GM18508 (cell line): ENCODE measurements around the gene RUNX2.

Source experiments
- ATAC-seq: cut with Tn5 transposase; IDR thresholded peaks from one replicate; pipeline ENCODE4 v1.9.1; 2021; ENCODE audit warnings: moderate number of reproducible peaks; ENCODE audit not compliant: insufficient read depth, unreplicated experiment

RUNX2 gene

GRCh38 chr6:45504947-45505346, 176.8 kb downstream of the RUNX2 start:
- ATAC-seq, result no peak

GRCh38 chr6:45505470-45505869, 177.3 kb downstream of the RUNX2 start:
- ATAC-seq, result no peak

- no peak for ATAC-seq
Measured at GRCh38 chr6:45507186-45507585, 179.1 kb downstream of the RUNX2 start.

GRCh38 chr6:45509426-45509825, 181.3 kb downstream of the RUNX2 start:
- no peak for ATAC-seq

- ATAC-seq, result no peak
Measured at GRCh38 chr6:45512717-45513116, 184.6 kb downstream of the RUNX2 start.

GRCh38 chr6:45513213-45513618, 185.1 kb downstream of the RUNX2 start:
- ATAC-seq, result no peak

GRCh38 chr6:45513843-45514242, 185.7 kb downstream of the RUNX2 start:
- ATAC-seq, result no peak

GRCh38 chr6:45514454-45515230, 186.5 kb downstream of the RUNX2 start:
- ATAC-seq, result no peak

GRCh38 chr6:45518013-45518720, 190.0 kb downstream of the RUNX2 start:
- ATAC-seq, result no peak

- no peak for ATAC-seq
Measured at GRCh38 chr6:45521226-45521625, 193.1 kb downstream of the RUNX2 start.

GRCh38 chr6:45522486-45522885, 194.4 kb downstream of the RUNX2 start:
- ATAC-seq, result no peak

GRCh38 chr6:45527210-45527609, 199.1 kb downstream of the RUNX2 start:
- no peak for ATAC-seq

GRCh38 chr6:45531999-45532595, 204.0 kb downstream of the RUNX2 start:
- ATAC-seq, result no peak

- ATAC-seq, result no peak
Measured at GRCh38 chr6:45532721-45533210, 204.6 kb downstream of the RUNX2 start.

GRCh38 chr6:45533386-45533785, 205.3 kb downstream of the RUNX2 start:
- no peak for ATAC-seq

GRCh38 chr6:45535933-45536332, 207.8 kb downstream of the RUNX2 start:
- ATAC-seq, result no peak

GRCh38 chr6:45537539-45537938, 209.4 kb downstream of the RUNX2 start:
- ATAC-seq, result no peak

- no peak for ATAC-seq
Measured at GRCh38 chr6:45538641-45539547, 210.8 kb downstream of the RUNX2 start.

- ATAC-seq, result no peak
Measured at GRCh38 chr6:45540375-45540920, 212.3 kb downstream of the RUNX2 start.

- no peak for ATAC-seq
Measured at GRCh38 chr6:45541934-45542333, 213.8 kb downstream of the RUNX2 start.
